ENCODE measurements around the gene SMAD7.

The SMAD7 gene

DNA sequence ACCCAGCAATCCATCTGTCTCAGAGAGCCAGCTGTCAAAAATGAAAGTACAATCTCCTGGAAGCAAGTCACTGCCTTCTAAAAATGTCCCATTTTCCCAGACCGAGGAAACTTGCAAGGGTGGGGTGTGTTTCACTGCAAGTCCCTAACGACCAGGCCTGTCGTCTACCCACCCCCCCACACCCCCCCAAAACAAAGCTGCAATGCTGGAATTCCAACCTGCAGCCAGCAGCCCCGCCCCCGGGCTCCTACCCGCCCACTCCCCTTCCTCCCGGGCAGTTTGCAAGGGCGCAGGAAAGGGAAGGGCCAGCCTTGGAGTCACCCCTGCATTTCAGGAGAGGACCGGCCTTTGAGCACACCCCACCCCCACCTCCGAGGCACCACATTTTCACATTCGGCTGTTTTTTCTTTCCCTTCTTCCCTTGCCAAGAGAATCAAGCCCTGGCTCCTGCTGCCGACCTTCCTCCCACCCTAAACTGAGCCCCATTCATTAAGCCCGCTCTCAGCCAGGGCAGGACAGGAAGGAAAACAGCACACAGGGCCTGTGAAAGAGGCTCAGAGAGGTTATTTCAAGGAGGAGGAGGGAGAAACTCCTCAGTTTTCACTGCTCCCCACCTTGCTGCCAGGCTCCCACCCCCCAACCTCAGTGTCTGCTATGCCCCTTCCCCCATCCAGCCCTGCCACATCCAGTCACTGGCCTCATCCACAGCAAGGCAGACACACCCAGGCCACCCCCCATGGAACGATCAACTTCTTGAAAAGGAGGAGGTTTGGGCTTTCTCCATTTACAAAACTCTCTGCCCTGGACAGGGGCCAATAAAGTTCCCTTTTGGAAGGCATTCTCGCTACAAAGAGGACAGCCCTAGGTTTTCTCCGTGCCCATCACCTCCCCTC, 11.3 kb downstream of the SMAD7 start:
- no peak for DNase-seq (ENCODE audit: low spot score)
- peak overlapping the region; percentile 90 for H3K4me3 ChIP-seq

GRCh38 chr18:48938827-48939204, 11.9 kb downstream of the SMAD7 start:
- peak overlapping the region; percentile 94 to 98 for H3K27ac ChIP-seq
- TF ChIP-seq CTCF (IDR thresholded peaks at IDR 0.05): no peak
- H3K4me3 ChIP-seq: peak overlapping the region; percentile 90
- no peak for DNase-seq (ENCODE audit: low spot score)

More for the DNA sequence above, 11.3 kb downstream of the SMAD7 start:
- H3K27ac ChIP-seq: peak overlapping the region; percentile 94 to 98
- no peak for TF ChIP-seq CTCF (IDR thresholded peaks at IDR 0.05)

DNA sequence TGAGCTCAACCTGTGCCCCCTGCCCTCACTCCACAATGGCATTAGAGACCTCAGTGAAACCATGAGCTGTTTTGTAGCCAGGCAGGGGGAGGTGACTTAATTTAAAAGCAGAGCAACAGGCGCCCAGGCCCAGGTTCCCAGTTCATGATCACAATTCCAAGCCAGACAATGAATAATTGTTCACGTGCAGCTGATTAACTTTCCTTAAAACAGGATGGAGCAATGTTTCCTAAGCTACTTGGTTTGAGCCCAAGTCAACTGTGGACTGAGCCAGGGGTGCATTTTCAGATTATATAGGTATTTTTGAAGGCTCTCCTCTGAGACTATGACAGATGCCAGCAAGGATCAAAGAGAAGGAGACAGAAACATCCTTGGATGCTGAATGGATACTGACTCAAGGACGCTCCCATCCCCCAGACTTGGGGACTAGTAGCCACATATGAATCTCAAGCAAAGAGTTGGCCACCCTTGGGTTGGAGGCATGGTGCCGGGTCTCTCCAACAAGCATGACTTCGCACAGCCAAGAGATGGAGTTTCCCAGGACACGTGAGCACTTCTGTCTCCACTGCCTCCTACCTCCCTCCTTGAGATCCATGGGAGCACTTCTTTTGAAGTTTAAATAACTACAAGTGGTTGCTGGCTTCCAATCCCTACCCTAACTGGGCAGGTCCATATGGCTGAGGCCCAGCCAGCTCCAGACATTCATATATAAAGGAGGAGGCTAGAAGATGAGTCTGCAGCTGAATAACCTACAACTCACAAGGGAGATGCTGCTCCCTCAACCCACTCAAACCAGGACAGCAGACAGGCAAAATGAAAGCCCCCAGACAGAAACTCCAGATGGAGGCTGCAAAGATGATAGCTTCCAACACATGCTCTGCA, 12.7 kb downstream of the SMAD7 start:
- no peak for DNase-seq (ENCODE audit: low spot score)
- Histone ChIP-seq H3K27ac (peak overlapping the region; percentile 94 to 98), H3K4me3 (peak overlapping the region; percentile 90)
- TF ChIP-seq CTCF (IDR thresholded peaks at IDR 0.05): no peak

DNA sequence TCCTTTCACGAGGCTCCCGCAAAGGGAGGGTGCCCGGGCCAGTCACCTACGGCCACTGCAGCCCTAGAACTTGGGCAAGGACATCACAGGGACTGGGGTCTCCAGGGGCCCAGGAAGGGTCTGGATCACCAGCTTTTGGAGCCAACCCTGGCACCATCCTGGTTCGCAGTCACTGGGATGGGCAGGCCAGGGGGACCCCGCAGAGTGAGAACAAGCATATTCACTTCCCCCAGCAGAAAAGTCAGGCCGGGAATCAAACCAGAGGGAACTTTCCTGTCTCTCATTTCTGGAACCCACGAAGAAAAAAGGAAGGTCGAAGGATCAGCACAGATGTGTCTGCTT, 15.4 kb downstream of the SMAD7 start:
- Histone ChIP-seq H3K4me3 (peak overlapping the region; percentile 50), H3K27ac (peak overlapping the region; percentile 69 to 91)
- TF ChIP-seq CTCF (IDR thresholded peaks at IDR 0.05): no peak
- DNase-seq (ENCODE audit: low spot score): no peak

GRCh38 chr18:48934723-48935432, 15.9 kb downstream of the SMAD7 start:
- peak overlapping the region; percentile 50 for H3K4me3 ChIP-seq
- peak; percentile 79 for DNase-seq (ENCODE audit: low spot score)
- no peak for TF ChIP-seq CTCF (IDR thresholded peaks at IDR 0.05)
- H3K27ac ChIP-seq: peak overlapping the region; percentile 69 to 91

DNA sequence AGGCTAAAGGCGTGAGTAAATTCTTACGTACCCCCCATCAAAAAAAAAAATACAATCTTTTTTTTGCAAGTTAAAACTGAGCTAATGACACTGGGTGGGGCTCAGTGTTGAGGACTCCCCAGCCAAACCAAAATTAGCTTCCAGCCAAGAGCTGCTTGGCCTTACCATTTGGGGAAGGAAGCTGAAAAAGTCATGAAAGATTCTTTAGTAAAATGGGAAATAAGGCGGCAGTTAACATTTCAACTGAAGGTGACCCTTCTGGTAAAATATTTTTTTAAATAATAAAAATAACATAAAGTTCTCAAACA, 16.4 kb downstream of the SMAD7 start:
- Histone ChIP-seq H3K4me3 (peak overlapping the region; percentile 50), H3K27ac (peak overlapping the region; percentile 69 to 91)
- no peak for TF ChIP-seq CTCF (IDR thresholded peaks at IDR 0.05)
- DNase-seq (ENCODE audit: low spot score): no peak
